SK-N-SH (cell line): Measurements from ENCODE around the gene SCRG1. TPM values are rescaled to one million over a fixed set of nuclear protein-coding genes. Genes with fewer than 3 reads are reported as not detected.

Experiments
- CTCF ChIA-PET: fragments of 300-600, 350-600 bp; formaldehyde crosslinking; extraction: SDS; loops from one replicate; lab custom pipeline; 2021; lab: Yijun Ruan, JAX
- POLR2A ChIA-PET: fragments of 350-600 bp; sonication (Branson Sonifier 250); formaldehyde crosslinking; extraction: SDS; loops from one replicate; lab custom pipeline; 2020; ENCODE audit warnings: antibody characterized with exemption, inconsistent platforms; lab: Yijun Ruan, JAX
- DNase-seq: peaks from one replicate; pipeline ENCODE4 v3.0.0; 2012
- H2AFZ ChIP-seq: fragments of 200-600 bp; sonication (generic); 2 replicates; pipeline ENCODE4 v1.8.1; 2016; ENCODE audit warnings: antibody characterized with exemption, mild to moderate bottlenecking, low read depth
- H3F3A ChIP-seq: fragments of 200-600 bp; sonication (generic); replicated peaks from 2 replicates; pipeline ENCODE3; 2016; ENCODE audit warnings: antibody characterized with exemption, mild to moderate bottlenecking; ENCODE audit not compliant: insufficient read depth
- H3K27ac ChIP-seq, 2 experiments: fragments of 200-500 bp in 1 of 2; fragments of 200-600 bp in 1 of 2; sonication (Bioruptor generic) in 1 of 2; sonication (generic), shearing (Covaris generic) in 1 of 2; 2 replicates each; pipeline versions ENCODE4 v1.5.1 to v1.6.1; 2014 to 2016; ENCODE audit warnings: low read depth in 2 of 2, inconsistent platforms in 1 of 2, low read length in 1 of 2, mild to moderate bottlenecking in 1 of 2, mixed read lengths in 1 of 2
- H3K27me3 ChIP-seq: fragments of 200-600 bp; sonication (generic), shearing (Covaris generic); 2 replicates; pipeline ENCODE4 v1.6.1; 2016; ENCODE audit warnings: mixed run types; ENCODE audit not compliant: insufficient read depth
- H3K36me3 ChIP-seq, 2 experiments: fragments of 200-500 bp in 1 of 2; fragments of 200-600 bp in 1 of 2; sonication (Bioruptor generic) in 1 of 2; sonication (generic) in 1 of 2; replicated peaks in 1 of 2; 2 replicates each; pipeline versions ENCODE3 to v1.5.1; 2014 to 2016; ENCODE audit warnings: low read length in 1 of 2, mild to moderate bottlenecking in 1 of 2; ENCODE audit not compliant: insufficient read depth in 2 of 2, control insufficient read depth in 1 of 2
- H3K4me1 ChIP-seq, 2 experiments: fragments of 200-500 bp in 1 of 2; fragments of 200-600 bp in 1 of 2; sonication (Bioruptor generic) in 1 of 2; sonication (generic), shearing (Covaris generic) in 1 of 2; 2 replicates each; pipeline versions ENCODE4 v1.5.1 to v1.6.1; 2014 to 2016; ENCODE audit warnings: low read depth in 1 of 2, low read length in 1 of 2, mixed run types in 1 of 2; ENCODE audit not compliant: insufficient read depth in 2 of 2, control insufficient read depth in 1 of 2
- H3K4me2 ChIP-seq: fragments of 200-600 bp; sonication (generic), shearing (Covaris generic); 2 replicates; pipeline ENCODE4 v1.6.1; 2017; ENCODE audit warnings: mixed run types
- H3K4me3 ChIP-seq, 2 experiments: fragments of 200-500 bp in 1 of 2; fragments of 200-600 bp in 1 of 2; sonication (Bioruptor generic) in 1 of 2; sonication (generic), shearing (Covaris generic) in 1 of 2; 2 replicates each; pipeline versions ENCODE4 v1.5.1 to v1.8.1; 2014 to 2016; ENCODE audit warnings: low read depth in 2 of 2, inconsistent platforms in 1 of 2, low read length in 1 of 2, mild to moderate bottlenecking in 1 of 2, mixed read lengths in 1 of 2, moderate library complexity in 1 of 2
- H3K79me2 ChIP-seq: fragments of 200-600 bp; sonication (generic); 2 replicates; pipeline ENCODE4 v1.8.1; 2017; ENCODE audit warnings: mild to moderate bottlenecking; ENCODE audit not compliant: insufficient read depth
- H3K9ac ChIP-seq: fragments of 200-600 bp; sonication (generic); 2 replicates; pipeline ENCODE4 v1.6.1; 2017; ENCODE audit warnings: mixed run types
- H3K9me2 ChIP-seq: fragments of 200-600 bp; sonication (generic); 2 replicates; pipeline ENCODE4 v1.6.1; 2017; ENCODE audit warnings: mixed run types
- H3K9me3 ChIP-seq: fragments of 200-600 bp; sonication (generic); 2 replicates; pipeline ENCODE4 v1.6.1; 2017; ENCODE audit warnings: mixed run types, mild to moderate bottlenecking, moderate library complexity
- H4K20me1 ChIP-seq: fragments of 200-600 bp; sonication (generic); 2 replicates; pipeline ENCODE4 v1.6.1; 2017; ENCODE audit warnings: mild to moderate bottlenecking, mixed run types; ENCODE audit not compliant: insufficient read depth
- EZH2phosphoT487 ChIP-seq: fragments of 200-600 bp; sonication (generic); IDR thresholded peaks from 2 replicates; pipeline ENCODE4 v1.6.1; 2017; ENCODE audit warnings: low read depth, mixed run types, mild to moderate bottlenecking, antibody characterized with exemption, moderate library complexity, borderline replicate concordance
- FOXJ3 ChIP-seq: sonication (generic); formaldehyde crosslinking; IDR thresholded peaks from 2 replicates; pipeline ENCODE4 v1.5.1; 2020; ENCODE audit warnings: mild to moderate bottlenecking, missing genetic modification reagents
- GABPA ChIP-seq: IDR thresholded peaks from 2 replicates; pipeline ENCODE4 v1.4.0; 2012; ENCODE audit warnings: low read depth, mild to moderate bottlenecking
- MEF2A ChIP-seq: IDR thresholded peaks from 2 replicates; pipeline ENCODE4 v1.4.0; 2012; ENCODE audit warnings: low read depth, borderline replicate concordance
- MXI1 ChIP-seq: IDR thresholded peaks from 2 replicates; pipeline ENCODE4 v1.6.1; 2012; ENCODE audit warnings: mild to moderate bottlenecking, low read depth, low read length, improper control_type of control experiment
- PBX3 ChIP-seq: IDR thresholded peaks from 2 replicates; pipeline ENCODE4; 2012
- POLR2AphosphoS5 ChIP-seq: IDR thresholded peaks from 2 replicates; pipeline ENCODE4 v1.6.1; 2012; ENCODE audit warnings: low read depth, low read length
- RAD21 ChIP-seq: IDR thresholded peaks from 2 replicates; pipeline ENCODE4 v1.6.1; 2012; ENCODE audit warnings: mild to moderate bottlenecking, low read length
- RXRA ChIP-seq: IDR thresholded peaks from 2 replicates; pipeline ENCODE4 v1.4.0; 2012; ENCODE audit warnings: low read depth, mild to moderate bottlenecking, borderline replicate concordance
- SIN3A ChIP-seq: IDR thresholded peaks from 2 replicates; pipeline ENCODE4 v1.6.1; 2012; ENCODE audit warnings: low read depth, mild to moderate bottlenecking, low read length, moderate library complexity, borderline replicate concordance
- SMC3 ChIP-seq: IDR thresholded peaks from 2 replicates; pipeline ENCODE4 v1.6.1; 2012; ENCODE audit warnings: low read depth, low read length, improper control_type of control experiment
- TEAD4 ChIP-seq: IDR thresholded peaks from 2 replicates; pipeline ENCODE4 v1.4.0; 2012; ENCODE audit warnings: mild to moderate bottlenecking, borderline replicate concordance; ENCODE audit not compliant: insufficient read depth
- ZBTB33 ChIP-seq: IDR thresholded peaks from 2 replicates; pipeline ENCODE4 v1.4.0; 2012; ENCODE audit warnings: low read depth, borderline replicate concordance
- WGBS: methylation state at CpG from one replicate; pipeline ENCODE4 v1.1.6; 2017; ENCODE audit warnings: low lambda C conversion rate; 5-methylcytosine and 5-hydroxymethylcytosine counted together
- polyA plus RNA-seq, 3 experiments: library from polyadenylated mRNA; depleted of rRNA; stranded (reverse); fragments of >200 nt; gene quantifications; 2 replicates each; pipeline ENCODE4 v1.2.3, GENCODE V29; 2012
- TF ChIP-seq, protein P1 (sequence below): fragments of 150-350 bp; IDR thresholded peaks from 2 replicates; pipeline ENCODE4 v1.6.1; 2017; ENCODE audit warnings: antibody characterized with exemption, low read length, low read depth, borderline replicate concordance

The SCRG1 gene
- polyA plus RNA-seq, 1 of the 3 experiments (the other 2 are of a cell fraction), result 0.16 TPM

DNA sequence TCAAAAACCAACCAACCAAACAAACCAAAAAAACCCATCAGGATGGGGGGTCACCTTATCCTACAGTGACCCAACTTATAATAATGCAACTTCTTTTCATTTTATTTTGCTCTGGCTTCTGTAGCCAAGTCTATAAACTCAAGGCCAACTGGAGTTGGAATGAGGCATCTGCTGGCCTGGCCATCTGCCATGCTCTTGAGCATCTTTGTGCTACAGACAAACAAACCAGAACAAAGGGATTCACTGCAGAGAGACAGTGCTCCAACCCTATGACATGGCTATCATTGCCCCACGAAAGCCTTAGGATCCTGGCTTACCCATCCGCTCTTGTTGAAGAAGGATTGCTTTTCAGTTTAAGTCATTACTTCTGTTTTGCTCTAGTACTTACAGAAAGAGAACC is 49.2 kb upstream of the SCRG1 start (continued):
- no peak for TF ChIP-seq PBX3
- no peak for TF ChIP-seq EZH2phosphoT487
- TF ChIP-seq ZBTB33, result no peak
- TF ChIP-seq TEAD4, result 0 out of 2 replicates have a peak, but pooled peaks have one; percentile 24
- TF ChIP-seq SMC3, result no peak
- no peak for TF ChIP-seq GABPA

DNA sequence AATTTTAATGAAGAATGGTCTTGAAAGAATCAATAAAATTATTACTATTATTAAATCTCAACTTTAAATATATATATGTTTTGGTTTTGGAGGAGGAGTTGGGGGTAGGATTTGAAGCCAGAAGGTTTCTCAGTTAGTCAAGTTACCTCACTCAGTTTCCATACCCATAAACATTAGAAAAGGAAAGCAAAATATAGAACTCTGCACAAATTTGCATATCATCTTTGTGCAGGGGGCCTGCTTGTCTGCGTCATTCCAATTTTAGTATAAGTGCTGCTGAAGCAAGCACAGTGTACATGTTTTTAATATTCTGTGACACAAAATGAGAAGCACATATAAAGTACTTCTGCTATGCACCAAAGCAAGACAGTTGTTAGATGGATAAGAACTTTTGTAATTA is 47.5 kb upstream of the SCRG1 start:
- TF ChIP-seq POLR2AphosphoS5 (no peak), SMC3 (no peak), SIN3A (no peak), MXI1 (no peak), FOXJ3 (CRISPR knock-in tag) (no peak), RAD21 (no peak)
- no peaks in the 10 kb centered on the region for H4K20me1 ChIP-seq
- H3K9me3 ChIP-seq, result no peaks in the 10 kb centered on the region
- ChIA-PET CTCF (interaction anchor here (0.8 to 1.3 kb wide), 4 partner anchors 26 to 127 kb away, joined by 3 to 4 read pairs (median 4); no protein-coding TSS in a partner anchor), POLR2A (no interaction called here)
- H3F3A ChIP-seq, result no peaks in the 10 kb centered on the region
- H3K4me3 ChIP-seq, result no peak overlapping the region
- H3K27ac ChIP-seq, result no peak overlapping the region
- no peaks in the 10 kb centered on the region for H3K27me3 ChIP-seq
- H3K9ac ChIP-seq, result no peak overlapping the region
- H3K36me3 ChIP-seq, result no peaks in the 10 kb centered on the region
- peaks cover 19 to 28% of the 10 kb centered on the region in 2 experiments; a peak in 3 of 4 replicates for H3K4me1 ChIP-seq
- no peak for DNase-seq
- H3K9me2 ChIP-seq, result no peaks in the 10 kb centered on the region
- H3K4me2 ChIP-seq, result no peak overlapping the region
- WGBS, result 100% methylated on average over 1 of the region's 1 CpG
- no peaks in the 10 kb centered on the region for H3K79me2 ChIP-seq
- no peak overlapping the region for H2AFZ ChIP-seq

- no peak for TF ChIP-seq ZBTB33
- TF ChIP-seq EZH2phosphoT487, result no peak
- TF ChIP-seq, protein P1, sequence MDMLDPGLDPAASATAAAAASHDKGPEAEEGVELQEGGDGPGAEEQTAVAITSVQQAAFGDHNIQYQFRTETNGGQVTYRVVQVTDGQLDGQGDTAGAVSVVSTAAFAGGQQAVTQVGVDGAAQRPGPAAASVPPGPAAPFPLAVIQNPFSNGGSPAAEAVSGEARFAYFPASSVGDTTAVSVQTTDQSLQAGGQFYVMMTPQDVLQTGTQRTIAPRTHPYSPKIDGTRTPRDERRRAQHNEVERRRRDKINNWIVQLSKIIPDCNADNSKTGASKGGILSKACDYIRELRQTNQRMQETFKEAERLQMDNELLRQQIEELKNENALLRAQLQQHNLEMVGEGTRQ, result no peak
- no peak for TF ChIP-seq MEF2A
- TF ChIP-seq RXRA, result no peak
- no peak for TF ChIP-seq MXI1
- no peak for TF ChIP-seq GABPA
- no peak for TF ChIP-seq PBX3
- Histone ChIP-seq H3K9me2 (no peaks in the 10 kb centered on the region), H3K27ac (no peak overlapping the region), H3K79me2 (no peaks in the 10 kb centered on the region), H3K27me3 (no peaks in the 10 kb centered on the region), H3K4me3 (no peak overlapping the region), H3K4me1 (peaks cover 4% of the 10 kb centered on the region in 2 experiments; a peak in 3 of 4 replicates), H3F3A (no peaks in the 10 kb centered on the region), H3K36me3 (no peaks in the 10 kb centered on the region), H3K9me3 (no peaks in the 10 kb centered on the region), H2AFZ (no peak overlapping the region), H3K4me2 (no peak overlapping the region), H4K20me1 (no peaks in the 10 kb centered on the region), H3K9ac (no peak overlapping the region)
- no peak for DNase-seq
- CTCF ChIA-PET, result interaction anchor here (1.2 to 2.0 kb wide), 3 partner anchors 10 to 124 kb away, joined by 3 to 6 read pairs (median 4); no protein-coding TSS in a partner anchor
- POLR2A ChIA-PET, result no interaction called here
Observed at GRCh38 chr4:173443121-173443520, 44.2 kb upstream of the SCRG1 start.
